Ovary (tissue), 3 donors: Measurements from ENCODE around the gene ATXN1.

Experiments used
- EP300 ChIP-seq: sonication (generic); formaldehyde crosslinking; IDR thresholded peaks from one replicate; pipeline ENCODE4 v1.6.1; 2017; ENCODE audit warnings: antibody characterized with exemption
- POLR2A ChIP-seq: fragments of 450-650 bp; IDR thresholded peaks from one replicate; pipeline ENCODE4 v1.6.1; 2017; ENCODE audit warnings: antibody characterized with exemption, mild to moderate bottlenecking, moderate library complexity
- TF ChIP-seq, protein P1 (sequence below), 3 donors: fragments of 450-650 bp in 2 of 3; fragments of 200-600 bp in 1 of 3; IDR thresholded peaks; one replicate each; pipeline versions ENCODE4 v1.5.1 to v1.8.0; 2016 to 2022; ENCODE audit warnings: antibody characterized with exemption in 3 of 3, mild to moderate bottlenecking in 1 of 3
- donor health status: DM: no; HTN: no; CAD: no.

DNA sequence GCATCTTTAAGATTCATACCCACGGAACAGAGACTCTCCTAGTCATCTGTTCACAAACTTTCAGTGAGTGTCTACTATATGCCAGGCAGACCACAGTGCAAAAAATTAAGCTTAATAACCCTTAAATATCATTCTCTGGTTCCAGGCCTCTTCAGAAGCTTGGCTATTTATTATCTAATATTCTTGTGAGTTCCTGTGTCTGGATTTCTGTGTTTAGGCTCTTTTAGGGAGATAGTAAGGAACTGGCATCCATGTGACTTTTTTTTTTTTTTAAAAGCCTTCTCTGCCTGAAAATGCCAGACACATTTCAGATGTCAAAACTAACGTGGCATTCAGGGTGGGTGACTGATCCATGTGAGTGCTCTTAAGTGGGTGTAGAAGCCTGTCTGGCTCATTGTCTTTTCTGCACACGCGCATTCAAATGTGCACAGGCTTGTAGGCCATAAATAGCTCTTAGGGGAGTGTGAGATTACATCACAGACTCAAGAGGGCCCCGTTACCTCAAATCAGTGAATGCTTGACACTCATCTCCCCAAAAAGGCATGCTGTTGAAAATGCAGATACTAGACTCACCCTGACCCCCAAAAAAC is 380.9 kb downstream of the ATXN1 start:
- TF ChIP-seq, protein P1, sequence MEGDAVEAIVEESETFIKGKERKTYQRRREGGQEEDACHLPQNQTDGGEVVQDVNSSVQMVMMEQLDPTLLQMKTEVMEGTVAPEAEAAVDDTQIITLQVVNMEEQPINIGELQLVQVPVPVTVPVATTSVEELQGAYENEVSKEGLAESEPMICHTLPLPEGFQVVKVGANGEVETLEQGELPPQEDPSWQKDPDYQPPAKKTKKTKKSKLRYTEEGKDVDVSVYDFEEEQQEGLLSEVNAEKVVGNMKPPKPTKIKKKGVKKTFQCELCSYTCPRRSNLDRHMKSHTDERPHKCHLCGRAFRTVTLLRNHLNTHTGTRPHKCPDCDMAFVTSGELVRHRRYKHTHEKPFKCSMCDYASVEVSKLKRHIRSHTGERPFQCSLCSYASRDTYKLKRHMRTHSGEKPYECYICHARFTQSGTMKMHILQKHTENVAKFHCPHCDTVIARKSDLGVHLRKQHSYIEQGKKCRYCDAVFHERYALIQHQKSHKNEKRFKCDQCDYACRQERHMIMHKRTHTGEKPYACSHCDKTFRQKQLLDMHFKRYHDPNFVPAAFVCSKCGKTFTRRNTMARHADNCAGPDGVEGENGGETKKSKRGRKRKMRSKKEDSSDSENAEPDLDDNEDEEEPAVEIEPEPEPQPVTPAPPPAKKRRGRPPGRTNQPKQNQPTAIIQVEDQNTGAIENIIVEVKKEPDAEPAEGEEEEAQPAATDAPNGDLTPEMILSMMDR (IDR thresholded peaks at IDR 0.05), result no peak
- TF ChIP-seq POLR2A (no peak), EP300 (no peak)
